Nephron progenitor cell (in vitro differentiated cells): ENCODE data around the gene DERL2.

Experiments
- DNase-seq: peaks from one replicate; pipeline ENCODE4 v3.0.0; 2021
- H3K27ac Mint-ChIP-seq: 2 replicates; pipeline ENCODE4 v1.8.0; 2021; ENCODE audit warnings: mild to moderate bottlenecking, moderate library complexity, mixed read lengths
- H3K27me3 Mint-ChIP-seq: 2 replicates; pipeline ENCODE4 v1.8.0; 2021; ENCODE audit warnings: mild to moderate bottlenecking, low read depth, mixed read lengths; ENCODE audit not compliant: poor library complexity
- H3K36me3 Mint-ChIP-seq: 2 replicates; pipeline ENCODE4 v1.8.0; 2021; ENCODE audit warnings: low read depth, mixed read lengths
- H3K4me1 Mint-ChIP-seq: 2 replicates; pipeline ENCODE4 v1.8.0; 2021; ENCODE audit warnings: mixed read lengths
- H3K4me3 Mint-ChIP-seq: 2 replicates; pipeline ENCODE4 v1.8.0; 2021; ENCODE audit warnings: mild to moderate bottlenecking, moderate library complexity, mixed read lengths
- H3K9me3 Mint-ChIP-seq: 2 replicates; pipeline ENCODE4 v1.8.0; 2021; ENCODE audit warnings: mild to moderate bottlenecking, moderate library complexity, mixed read lengths
- TF ChIP-seq, protein P1 (sequence below): fragments of 200-600 bp; sonication (generic); IDR thresholded peaks from 2 replicates; pipeline ENCODE4 v1.5.0; 2021; ENCODE audit warnings: antibody characterized with exemption

DERL2 gene

DNA sequence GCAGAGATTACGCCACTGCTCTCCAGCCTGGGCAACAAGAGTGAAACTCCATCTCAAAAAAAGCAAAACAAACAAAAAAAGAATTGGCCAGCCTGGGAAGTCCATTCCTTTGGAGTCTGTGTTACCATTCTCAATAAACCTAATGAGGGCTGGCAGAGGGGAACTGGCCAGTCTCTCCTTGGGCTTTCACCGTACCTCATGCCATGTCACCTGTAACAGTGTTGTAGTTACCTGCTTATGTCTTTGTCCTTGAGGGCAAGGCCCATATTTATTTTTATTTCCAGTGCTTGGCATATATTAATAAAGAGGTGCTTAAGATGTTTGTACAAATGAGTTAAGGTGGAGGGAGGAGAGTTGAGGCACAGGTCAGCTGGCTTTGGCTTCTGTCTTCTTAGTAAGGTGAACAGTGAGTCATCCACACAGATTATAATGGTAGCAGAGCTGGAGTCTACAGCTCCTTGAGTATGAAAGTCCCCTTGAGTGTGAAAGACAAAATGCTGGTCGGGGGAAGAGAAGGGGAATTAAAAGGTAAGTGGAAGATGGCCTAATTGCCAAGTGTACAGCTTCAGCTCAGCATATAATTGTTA, 55.5 kb downstream of the DERL2 start:
- Mint-ChIP-seq H3K9me3 (no peaks in the 10 kb centered on the region), H3K27me3 (no peaks in the 10 kb centered on the region), H3K4me1 (no peaks in the 10 kb centered on the region), H3K36me3 (peaks cover 74% of the 10 kb centered on the region), H3K27ac (peak overlapping the region; percentile 52), H3K4me3 (no peak overlapping the region)
- DNase-seq = no peak
- TF ChIP-seq, protein P1, sequence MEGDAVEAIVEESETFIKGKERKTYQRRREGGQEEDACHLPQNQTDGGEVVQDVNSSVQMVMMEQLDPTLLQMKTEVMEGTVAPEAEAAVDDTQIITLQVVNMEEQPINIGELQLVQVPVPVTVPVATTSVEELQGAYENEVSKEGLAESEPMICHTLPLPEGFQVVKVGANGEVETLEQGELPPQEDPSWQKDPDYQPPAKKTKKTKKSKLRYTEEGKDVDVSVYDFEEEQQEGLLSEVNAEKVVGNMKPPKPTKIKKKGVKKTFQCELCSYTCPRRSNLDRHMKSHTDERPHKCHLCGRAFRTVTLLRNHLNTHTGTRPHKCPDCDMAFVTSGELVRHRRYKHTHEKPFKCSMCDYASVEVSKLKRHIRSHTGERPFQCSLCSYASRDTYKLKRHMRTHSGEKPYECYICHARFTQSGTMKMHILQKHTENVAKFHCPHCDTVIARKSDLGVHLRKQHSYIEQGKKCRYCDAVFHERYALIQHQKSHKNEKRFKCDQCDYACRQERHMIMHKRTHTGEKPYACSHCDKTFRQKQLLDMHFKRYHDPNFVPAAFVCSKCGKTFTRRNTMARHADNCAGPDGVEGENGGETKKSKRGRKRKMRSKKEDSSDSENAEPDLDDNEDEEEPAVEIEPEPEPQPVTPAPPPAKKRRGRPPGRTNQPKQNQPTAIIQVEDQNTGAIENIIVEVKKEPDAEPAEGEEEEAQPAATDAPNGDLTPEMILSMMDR = no peak

DNA sequence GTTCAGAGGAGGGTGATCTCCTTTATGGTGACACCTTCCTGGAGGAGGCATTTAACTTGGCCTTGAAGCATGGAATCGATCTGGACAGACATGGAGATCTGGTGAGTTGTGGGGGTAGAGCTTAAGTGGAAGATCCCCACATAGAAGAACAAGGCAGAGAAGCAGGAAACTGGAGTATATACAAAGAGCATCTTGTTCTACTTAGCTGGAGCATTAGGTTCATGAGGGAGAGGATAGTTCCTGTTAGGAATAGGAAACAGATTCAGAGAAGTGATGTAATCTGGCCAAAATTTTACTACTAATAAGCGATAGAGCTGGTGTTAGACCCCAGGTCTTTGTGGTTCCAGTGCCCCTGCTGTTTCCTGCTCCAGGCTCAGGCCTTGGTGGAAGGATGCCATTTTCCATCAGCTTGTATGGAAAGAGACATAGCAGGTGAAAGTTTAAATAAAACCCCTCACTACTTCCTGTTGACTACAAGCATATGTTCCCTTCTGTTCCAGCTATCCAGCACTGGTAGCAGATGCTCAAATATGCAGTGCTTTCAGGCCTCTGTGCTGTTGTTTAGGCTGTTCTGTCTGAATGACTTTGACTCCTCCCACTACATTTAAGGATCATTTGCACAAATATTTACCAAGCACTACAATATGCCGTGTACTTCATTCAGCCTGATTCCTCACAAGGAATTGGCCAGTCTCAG, 56.6 kb downstream of the DERL2 start:
- DNase-seq = no peak
- H3K27me3 Mint-ChIP-seq = no peaks in the 10 kb centered on the region
- no peak overlapping the region for H3K4me3 Mint-ChIP-seq
- H3K4me1 Mint-ChIP-seq = no peaks in the 10 kb centered on the region
- peaks cover 75% of the 10 kb centered on the region for H3K36me3 Mint-ChIP-seq
- H3K9me3 Mint-ChIP-seq = no peaks in the 10 kb centered on the region
- peak overlapping the region; percentile 4 for H3K27ac Mint-ChIP-seq
- TF ChIP-seq, protein P1 = no peak

DNA sequence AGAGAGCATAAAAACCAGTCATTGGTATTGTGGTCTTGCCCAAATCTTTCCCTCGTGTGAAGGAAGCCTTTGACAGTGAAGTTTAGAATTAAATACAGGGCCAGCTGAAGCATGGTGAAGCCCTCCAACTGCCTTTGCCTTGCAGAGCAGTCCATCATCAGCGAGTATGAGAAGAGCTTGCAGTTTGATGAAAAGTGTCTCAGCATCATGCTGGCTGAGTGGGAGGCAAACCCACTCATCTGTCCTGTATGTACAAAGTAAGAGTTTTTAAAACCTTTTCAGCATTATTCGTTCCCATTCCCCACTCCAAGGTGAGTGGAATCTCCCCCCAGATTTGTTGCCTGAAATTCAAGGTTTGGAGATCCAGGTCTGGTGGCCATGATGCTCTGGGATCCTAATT, 60.2 kb downstream of the DERL2 start:
- Mint-ChIP-seq H3K9me3 (no peaks in the 10 kb centered on the region), H3K4me3 (no peak overlapping the region), H3K27ac (no peak overlapping the region), H3K27me3 (no peaks in the 10 kb centered on the region), H3K36me3 (peaks cover 63% of the 10 kb centered on the region), H3K4me1 (peaks cover 21% of the 10 kb centered on the region)
- TF ChIP-seq, protein P1 = no peak
- no peak for DNase-seq

DNA sequence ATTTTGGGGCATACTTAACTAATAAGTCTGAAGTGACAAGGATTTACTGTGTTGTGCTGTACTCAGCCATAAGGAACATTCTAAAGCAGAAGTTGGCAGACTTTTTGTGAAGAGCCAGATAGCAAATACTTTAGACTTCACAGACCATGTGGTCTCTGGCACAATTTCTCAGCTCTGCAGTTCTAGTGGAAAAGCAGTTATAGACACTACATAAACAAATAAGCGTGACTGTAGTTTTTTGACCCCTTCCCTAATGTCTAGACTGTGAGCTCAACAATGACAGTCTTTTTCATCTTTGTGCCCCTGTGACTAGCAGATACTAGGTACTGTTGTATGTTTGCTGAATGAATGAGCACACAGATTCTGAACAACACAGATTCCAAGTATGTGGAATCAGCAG, 61.1 kb downstream of the DERL2 start:
- no peak for DNase-seq
- H3K9me3 Mint-ChIP-seq = no peaks in the 10 kb centered on the region
- no peak overlapping the region for H3K27ac Mint-ChIP-seq
- H3K36me3 Mint-ChIP-seq = peaks cover 58% of the 10 kb centered on the region
- no peaks in the 10 kb centered on the region for H3K27me3 Mint-ChIP-seq
- no peak overlapping the region for H3K4me3 Mint-ChIP-seq
- H3K4me1 Mint-ChIP-seq = peaks cover 27% of the 10 kb centered on the region
- TF ChIP-seq, protein P1 = no peak

DNA sequence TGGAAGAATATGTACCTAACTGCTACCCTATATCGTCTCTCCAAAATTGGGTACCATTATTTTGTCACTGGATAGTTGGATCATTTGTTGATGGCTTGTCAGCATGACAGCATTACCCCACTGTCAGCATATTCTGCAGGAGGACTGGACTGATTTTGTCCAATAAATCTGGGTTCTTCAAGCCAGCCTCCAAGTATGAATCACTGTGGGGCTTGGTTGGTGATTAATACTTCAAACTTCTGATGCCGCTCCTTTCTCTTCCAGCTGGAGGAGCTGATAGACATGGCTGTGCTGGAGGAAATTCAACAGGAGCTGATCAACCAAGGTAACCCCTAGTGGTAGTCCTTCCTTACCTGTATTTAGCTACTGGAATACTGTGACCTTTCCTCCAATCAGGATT, 63.5 kb downstream of the DERL2 start:
- H3K27ac Mint-ChIP-seq = no peak overlapping the region
- no peaks in the 10 kb centered on the region for H3K27me3 Mint-ChIP-seq
- H3K4me3 Mint-ChIP-seq = peak overlapping the region; percentile 45
- H3K4me1 Mint-ChIP-seq = peaks cover 38% of the 10 kb centered on the region
- H3K9me3 Mint-ChIP-seq = no peaks in the 10 kb centered on the region
- TF ChIP-seq, protein P1 = no peak
- H3K36me3 Mint-ChIP-seq = peaks cover 43% of the 10 kb centered on the region
- DNase-seq = no peak
